Ishikawa (cell line): ENCODE results near the gene OSBPL9.
A peak's percentile ranks its signal among the peaks of the same experiment; 100 is the strongest.

ENCODE experiments used
- CEBPB ChIP-seq: IDR thresholded peaks from 2 replicates; pipeline ENCODE4 v1.6.1; 2012
- CREB1 ChIP-seq: IDR thresholded peaks from 2 replicates; pipeline ENCODE4 v1.6.1; 2012; ENCODE audit warnings: low read depth
- EGR1 ChIP-seq: IDR thresholded peaks from 2 replicates; pipeline ENCODE4 v1.6.1; 2012
- EP300 ChIP-seq: IDR thresholded peaks from 2 replicates; pipeline ENCODE4 v1.6.1; 2012; ENCODE audit warnings: borderline replicate concordance
- FOXM1 ChIP-seq: IDR thresholded peaks from 2 replicates; pipeline ENCODE4 v1.6.1; 2012; ENCODE audit warnings: low read depth, borderline replicate concordance
- NFIC ChIP-seq: IDR thresholded peaks from 2 replicates; pipeline ENCODE4 v1.6.1; 2012
- RAD21 ChIP-seq: IDR thresholded peaks from 2 replicates; pipeline ENCODE4 v1.6.1; 2012; ENCODE audit warnings: low read depth
- REST ChIP-seq: IDR thresholded peaks from 2 replicates; pipeline ENCODE4 v1.6.1; 2012; ENCODE audit warnings: low read depth, mild to moderate bottlenecking
- TAF1 ChIP-seq: IDR thresholded peaks from 2 replicates; pipeline ENCODE4 v1.6.1; 2012; ENCODE audit warnings: low read depth, mild to moderate bottlenecking
- TCF12 ChIP-seq: IDR thresholded peaks from 2 replicates; pipeline ENCODE4 v1.6.1; 2012; ENCODE audit warnings: low read depth
- TEAD4 ChIP-seq: IDR thresholded peaks from 2 replicates; pipeline ENCODE4 v1.6.1; 2012
- USF1 ChIP-seq: IDR thresholded peaks from 2 replicates; pipeline ENCODE4 v1.6.1; 2012
- YY1 ChIP-seq: IDR thresholded peaks from 2 replicates; pipeline ENCODE4 v1.6.1; 2012; ENCODE audit warnings: low read depth
- ZBTB7A ChIP-seq: IDR thresholded peaks from 2 replicates; pipeline ENCODE4 v1.6.1; 2012; ENCODE audit warnings: low read depth
- TF ChIP-seq, protein P1 (sequence below): IDR thresholded peaks from 2 replicates; pipeline ENCODE4 v1.6.1; 2012

The OSBPL9 gene, protein sequence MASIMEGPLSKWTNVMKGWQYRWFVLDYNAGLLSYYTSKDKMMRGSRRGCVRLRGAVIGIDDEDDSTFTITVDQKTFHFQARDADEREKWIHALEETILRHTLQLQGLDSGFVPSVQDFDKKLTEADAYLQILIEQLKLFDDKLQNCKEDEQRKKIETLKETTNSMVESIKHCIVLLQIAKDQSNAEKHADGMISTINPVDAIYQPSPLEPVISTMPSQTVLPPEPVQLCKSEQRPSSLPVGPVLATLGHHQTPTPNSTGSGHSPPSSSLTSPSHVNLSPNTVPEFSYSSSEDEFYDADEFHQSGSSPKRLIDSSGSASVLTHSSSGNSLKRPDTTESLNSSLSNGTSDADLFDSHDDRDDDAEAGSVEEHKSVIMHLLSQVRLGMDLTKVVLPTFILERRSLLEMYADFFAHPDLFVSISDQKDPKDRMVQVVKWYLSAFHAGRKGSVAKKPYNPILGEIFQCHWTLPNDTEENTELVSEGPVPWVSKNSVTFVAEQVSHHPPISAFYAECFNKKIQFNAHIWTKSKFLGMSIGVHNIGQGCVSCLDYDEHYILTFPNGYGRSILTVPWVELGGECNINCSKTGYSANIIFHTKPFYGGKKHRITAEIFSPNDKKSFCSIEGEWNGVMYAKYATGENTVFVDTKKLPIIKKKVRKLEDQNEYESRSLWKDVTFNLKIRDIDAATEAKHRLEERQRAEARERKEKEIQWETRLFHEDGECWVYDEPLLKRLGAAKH

DNA sequence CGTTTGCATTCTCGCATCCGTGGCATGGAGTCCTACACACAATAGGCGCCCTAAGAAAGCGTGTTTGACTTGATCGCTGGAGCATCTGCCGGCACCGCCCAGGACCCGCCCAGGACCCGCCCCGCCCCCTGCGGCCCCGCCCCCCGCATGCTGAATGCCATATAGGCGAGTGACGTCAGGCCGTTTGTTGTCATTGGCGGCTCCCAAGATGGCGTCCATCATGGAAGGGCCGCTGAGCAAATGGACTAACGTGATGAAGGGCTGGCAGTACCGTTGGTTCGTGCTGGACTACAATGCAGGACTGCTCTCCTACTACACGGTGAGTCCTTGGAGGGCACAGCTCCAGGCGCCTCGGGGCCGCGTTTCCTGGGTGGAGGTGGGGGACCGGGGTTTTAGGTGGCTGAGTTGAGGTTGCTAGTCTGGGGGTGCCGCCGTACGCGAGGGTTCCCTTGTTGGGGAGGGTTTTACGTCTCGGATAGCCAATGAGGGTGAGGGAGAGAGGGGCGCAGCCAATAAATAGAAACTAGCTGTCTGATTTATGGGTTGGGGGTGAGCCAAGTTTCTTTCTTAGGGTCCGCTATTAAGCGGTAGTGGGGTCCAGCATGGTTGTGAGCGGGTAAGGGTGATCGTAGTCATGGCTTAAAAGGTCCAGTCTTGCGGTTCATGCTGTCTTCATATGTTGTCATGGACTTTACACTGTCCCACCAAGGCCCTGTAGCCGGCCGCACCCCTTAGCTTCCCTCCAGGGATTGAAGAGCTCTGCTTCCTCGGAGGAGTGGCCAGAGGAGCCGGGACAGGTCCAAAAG is at the start of gene OSBPL9:
TSS of gene OSBPL9 (plus strand) at position 190 of the 806 bp plus-strand sequence. CDS start at position 209, 19 bp downstream.
- TF ChIP-seq, protein P1, sequence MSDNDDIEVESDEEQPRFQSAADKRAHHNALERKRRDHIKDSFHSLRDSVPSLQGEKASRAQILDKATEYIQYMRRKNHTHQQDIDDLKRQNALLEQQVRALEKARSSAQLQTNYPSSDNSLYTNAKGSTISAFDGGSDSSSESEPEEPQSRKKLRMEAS, result peak; percentile 40; the same call in 1 of the 2 replicates
- TF ChIP-seq EGR1 (0 out of 2 replicates have a peak, but pooled peaks have one; percentile 29), NFIC (peak; percentile 69; the same call in 1 of the 2 replicates), TAF1 (peak; percentile 52; the same call in 1 of the 2 replicates), USF1 (no peak), RAD21 (no peak), EP300 (no peak), TCF12 (no peak), YY1 (peak; percentile 96), REST (no peak), FOXM1 (no peak), CEBPB (no peak)

- TF ChIP-seq EP300 (peak; percentile 34; the same call in 1 of the 2 replicates), USF1 (no peak), TEAD4 (peak; percentile 42; the same call in 1 of the 2 replicates), CEBPB (peak; percentile 27; the same call in 1 of the 2 replicates), TCF12 (0 out of 2 replicates have a peak, but pooled peaks have one; percentile 55), EGR1 (no peak), NFIC (peak; percentile 79), YY1 (no peak)
- TF ChIP-seq, protein P1, result no peak
Observed at GRCh38 chr1:51567653-51568052, 49.2 kb upstream of the OSBPL9 start.

DNA sequence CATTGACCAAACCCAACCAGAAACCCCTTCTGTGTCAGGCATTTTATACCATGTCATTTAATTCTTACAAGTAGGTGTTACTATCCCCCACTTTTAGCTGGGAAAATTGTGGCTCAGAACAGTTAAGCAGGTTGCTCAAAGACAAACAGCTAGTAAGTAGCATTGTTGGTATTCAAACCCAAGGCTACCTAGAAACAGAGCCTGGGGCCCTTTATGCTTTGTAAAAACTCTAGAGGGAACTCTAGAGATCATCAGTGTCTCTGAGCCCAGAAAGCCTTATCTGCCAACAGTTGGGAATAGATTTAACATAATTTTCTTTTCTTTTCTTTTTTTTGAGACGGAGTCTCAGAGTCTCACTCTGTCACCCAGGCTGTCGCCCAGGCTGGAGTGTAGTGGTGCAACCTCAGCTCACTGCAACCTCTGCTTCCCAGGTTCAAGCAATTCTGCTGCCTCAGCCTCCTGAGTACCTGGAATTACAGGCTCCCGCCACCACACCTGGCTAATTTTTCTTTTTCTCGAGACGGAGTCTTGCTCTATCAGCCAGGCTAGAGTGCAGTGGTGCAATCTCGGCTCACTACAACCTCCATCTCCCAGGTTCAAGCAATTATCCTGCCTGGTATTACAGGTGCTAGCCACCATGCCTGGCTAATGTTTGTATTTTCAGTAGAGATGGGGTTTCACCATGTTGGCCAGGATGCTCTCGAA is 48.5 kb upstream of the OSBPL9 start:
- TF ChIP-seq NFIC (no peak), FOXM1 (no peak), TEAD4 (no peak), YY1 (no peak), TCF12 (no peak), USF1 (no peak), TAF1 (no peak), CEBPB (no peak)
- TF ChIP-seq, protein P1, result no peak

DNA sequence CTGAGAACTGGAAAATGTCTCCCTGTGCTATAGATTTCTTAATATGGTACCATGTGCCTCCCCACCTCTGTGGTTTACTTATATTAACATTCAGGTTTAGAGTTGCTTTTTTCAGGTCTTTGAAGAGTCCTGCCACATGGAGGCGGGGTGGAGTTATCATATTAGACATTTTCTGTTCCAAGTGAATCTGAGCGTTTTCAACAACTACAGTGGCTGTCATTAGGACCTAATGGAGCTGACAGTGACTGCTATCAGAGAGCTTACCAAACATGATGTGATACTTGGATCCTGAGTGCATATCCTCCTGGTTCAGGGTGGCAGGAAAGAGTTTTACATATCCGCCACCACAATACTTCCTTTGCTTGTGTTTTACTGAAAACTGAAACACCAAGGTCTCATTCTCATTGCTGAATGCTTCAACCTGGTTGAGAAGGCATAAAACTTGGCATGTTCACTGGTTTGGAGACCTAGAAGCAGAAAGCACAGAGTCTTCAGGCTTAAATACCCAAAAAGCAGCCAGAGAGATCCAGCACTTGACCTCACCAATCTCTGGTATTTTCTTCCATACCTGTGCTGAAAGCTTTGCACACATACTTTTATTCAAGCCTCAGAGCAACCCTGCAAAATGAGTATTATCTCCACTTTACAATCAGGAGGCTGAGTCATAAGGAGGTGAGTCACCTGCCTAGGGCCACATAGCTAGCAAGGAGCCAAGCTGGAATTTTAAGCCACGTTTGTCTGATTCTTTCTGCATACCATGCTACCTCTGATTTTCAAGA is 47.4 kb upstream of the OSBPL9 start:
- TF ChIP-seq EGR1, result no peak
- peak; percentile 92 for TF ChIP-seq TEAD4
- TF ChIP-seq RAD21, result peak; percentile 33; the same call in 1 of the 2 replicates
- no peak for TF ChIP-seq TAF1
- TF ChIP-seq, protein P1, result peak; percentile 58; the same call in 1 of the 2 replicates
- 0 out of 2 replicates have a peak, but pooled peaks have one; percentile 13 for TF ChIP-seq USF1
- peak; percentile 73; the same call in 1 of the 2 replicates for TF ChIP-seq TCF12
- TF ChIP-seq EP300, result peak; percentile 83
- TF ChIP-seq CEBPB, result 0 out of 2 replicates have a peak, but pooled peaks have one; percentile 12
- peak; percentile 63 for TF ChIP-seq NFIC
- peak; percentile 58; the same call in 1 of the 2 replicates for TF ChIP-seq FOXM1
- no peak for TF ChIP-seq CREB1
- TF ChIP-seq ZBTB7A, result no peak
